SU-DHL-6 (cell line): ENCODE results near the gene TP53AIP1.

ENCODE experiments used
- H2AFZ ChIP-seq: fragments of 200-600 bp; sonication (generic); 2 replicates; pipeline ENCODE4 v1.6.1; 2014; ENCODE audit warnings: low read depth, mild to moderate bottlenecking, moderate library complexity, mixed read lengths, antibody characterized with exemption, low read length; ENCODE audit not compliant: severe bottlenecking
- H3F3A ChIP-seq: fragments of 200-600 bp; shearing (Covaris generic); 2 replicates; pipeline ENCODE4 v1.6.0; 2016; ENCODE audit warnings: antibody characterized with exemption, mild to moderate bottlenecking; ENCODE audit not compliant: insufficient read depth
- H3K27ac ChIP-seq: fragments of 200-600 bp; sonication (generic); 2 replicates; pipeline ENCODE4 v1.5.1; 2016; ENCODE audit warnings: low read depth, mild to moderate bottlenecking, low read length, moderate library complexity, mixed read lengths
- H3K27me3 ChIP-seq: fragments of 200-600 bp; sonication (generic), shearing (Covaris generic); 2 replicates; pipeline ENCODE4 v1.6.0; 2014; ENCODE audit warnings: mild to moderate bottlenecking, low read length
- H3K36me3 ChIP-seq: fragments of 200-600 bp; sonication (generic); 2 replicates; pipeline ENCODE4 v1.6.1; 2014; ENCODE audit warnings: mild to moderate bottlenecking, low read length, mixed read lengths
- H3K4me2 ChIP-seq: fragments of 300-600, 200-600 bp; shearing (Covaris generic), sonication (generic); 2 replicates; pipeline ENCODE4 v1.6.0; 2014; ENCODE audit warnings: low read length, low read depth, mild to moderate bottlenecking; ENCODE audit not compliant: poor library complexity, severe bottlenecking
- H3K4me3 ChIP-seq: fragments of 200-600 bp; sonication (generic); 2 replicates; pipeline ENCODE4 v1.5.1; 2014; ENCODE audit warnings: antibody characterized with exemption, low read length, mild to moderate bottlenecking, mixed read lengths; ENCODE audit not compliant: insufficient read depth, poor library complexity, severe bottlenecking
- H3K79me2 ChIP-seq: fragments of 200-600 bp; sonication (generic); 2 replicates; pipeline ENCODE4 v1.6.1; 2014; ENCODE audit warnings: mild to moderate bottlenecking, low read length, moderate library complexity; ENCODE audit not compliant: insufficient read depth
- H3K9ac ChIP-seq: fragments of 200-600 bp; sonication (generic); 2 replicates; pipeline ENCODE4 v1.7.0; 2014; ENCODE audit warnings: mild to moderate bottlenecking, low read length
- H3K9me2 ChIP-seq: fragments of 200-600 bp; sonication (generic); replicated peaks from 2 replicates; pipeline ENCODE4 v1.6.1; 2014; ENCODE audit warnings: low read length; ENCODE audit not compliant: insufficient read depth
- H3K9me3 ChIP-seq: fragments of 200-600 bp; sonication (generic); 2 replicates; pipeline ENCODE4 v1.6.1; 2014; ENCODE audit warnings: low read length, mixed read lengths; ENCODE audit not compliant: insufficient read depth
- H4K20me1 ChIP-seq: fragments of 200-600 bp; sonication (generic); 2 replicates; pipeline ENCODE4 v1.6.1; 2014; ENCODE audit warnings: low read depth, mild to moderate bottlenecking, antibody characterized with exemption, low read length, moderate library complexity, mixed read lengths
- CTCF ChIP-seq: fragments of 200-600 bp; sonication (generic); IDR thresholded peaks from one replicate; pipeline ENCODE4 v1.5.1; 2017; ENCODE audit warnings: antibody characterized with exemption, mild to moderate bottlenecking, low read length, moderate library complexity; ENCODE audit not compliant: insufficient read depth, poor library complexity, severe bottlenecking
- EZH2phosphoT487 ChIP-seq: fragments of 200-600 bp; sonication (generic), shearing (Covaris generic); conservative IDR thresholded peaks from 2 replicates; pipeline ENCODE4 v1.6.1; 2018; ENCODE audit warnings: mild to moderate bottlenecking, antibody characterized with exemption, low read length, moderate library complexity, mixed read lengths

Gene TP53AIP1

GRCh38 chr11:128955636-128956035 lies 13.0 kb upstream of the TP53AIP1 start:
- H3F3A ChIP-seq, result no peaks in the 10 kb centered on the region
- no peak overlapping the region for H2AFZ ChIP-seq
- no peak for TF ChIP-seq EZH2phosphoT487
- no peak for TF ChIP-seq CTCF
- no peaks in the 10 kb centered on the region for H3K36me3 ChIP-seq
- no peaks in the 10 kb centered on the region for H3K9me2 ChIP-seq
- no peak overlapping the region for H3K4me2 ChIP-seq
- no peak overlapping the region for H3K4me3 ChIP-seq
- no peaks in the 10 kb centered on the region for H3K9me3 ChIP-seq
- H4K20me1 ChIP-seq, result no peaks in the 10 kb centered on the region
- no peak overlapping the region for H3K27ac ChIP-seq
- H3K9ac ChIP-seq, result no peak overlapping the region
- no peaks in the 10 kb centered on the region for H3K79me2 ChIP-seq
- H3K27me3 ChIP-seq, result no peaks in the 10 kb centered on the region

- H3F3A ChIP-seq, result no peaks in the 10 kb centered on the region
- H3K4me2 ChIP-seq, result no peak overlapping the region
- H3K27ac ChIP-seq, result no peak overlapping the region
- no peaks in the 10 kb centered on the region for H3K79me2 ChIP-seq
- no peak overlapping the region for H3K4me3 ChIP-seq
- no peaks in the 10 kb centered on the region for H3K9me2 ChIP-seq
- no peak overlapping the region for H2AFZ ChIP-seq
- no peaks in the 10 kb centered on the region for H4K20me1 ChIP-seq
- no peaks in the 10 kb centered on the region for H3K27me3 ChIP-seq
- H3K9me3 ChIP-seq, result no peaks in the 10 kb centered on the region
- no peak for TF ChIP-seq EZH2phosphoT487
- TF ChIP-seq CTCF, result no peak
- no peak overlapping the region for H3K9ac ChIP-seq
- no peaks in the 10 kb centered on the region for H3K36me3 ChIP-seq
These were observed 10.5 kb upstream of the TP53AIP1 start for GRCh38 chr11:128953151-128953550.

- H4K20me1 ChIP-seq, result no peaks in the 10 kb centered on the region
- no peak overlapping the region for H3K4me2 ChIP-seq
- H2AFZ ChIP-seq, result no peak overlapping the region
- H3F3A ChIP-seq, result no peaks in the 10 kb centered on the region
- H3K79me2 ChIP-seq, result no peaks in the 10 kb centered on the region
- H3K27me3 ChIP-seq, result no peaks in the 10 kb centered on the region
- H3K9me3 ChIP-seq, result no peaks in the 10 kb centered on the region
- H3K9me2 ChIP-seq, result no peaks in the 10 kb centered on the region
- no peak overlapping the region for H3K9ac ChIP-seq
- H3K27ac ChIP-seq, result no peak overlapping the region
- H3K36me3 ChIP-seq, result no peaks in the 10 kb centered on the region
- no peak for TF ChIP-seq EZH2phosphoT487
- no peak for TF ChIP-seq CTCF
- H3K4me3 ChIP-seq, result no peak overlapping the region
These were observed 7.3 kb upstream of the TP53AIP1 start for GRCh38 chr11:128949791-128950454.
